ENCODE data around the gene GMPPB. TPM values are rescaled to one million over a fixed set of nuclear protein-coding genes. Genes with fewer than 3 reads are reported as not detected.
"Not testable (repeated sequence)": the region's sequence is repeated elsewhere in the genome, so short reads cannot be mapped to it uniquely, and the experiment has no call there.

Gene GMPPB
- total RNA-seq, 1 donor from 2014 or later = 9.9 TPM

DNA sequence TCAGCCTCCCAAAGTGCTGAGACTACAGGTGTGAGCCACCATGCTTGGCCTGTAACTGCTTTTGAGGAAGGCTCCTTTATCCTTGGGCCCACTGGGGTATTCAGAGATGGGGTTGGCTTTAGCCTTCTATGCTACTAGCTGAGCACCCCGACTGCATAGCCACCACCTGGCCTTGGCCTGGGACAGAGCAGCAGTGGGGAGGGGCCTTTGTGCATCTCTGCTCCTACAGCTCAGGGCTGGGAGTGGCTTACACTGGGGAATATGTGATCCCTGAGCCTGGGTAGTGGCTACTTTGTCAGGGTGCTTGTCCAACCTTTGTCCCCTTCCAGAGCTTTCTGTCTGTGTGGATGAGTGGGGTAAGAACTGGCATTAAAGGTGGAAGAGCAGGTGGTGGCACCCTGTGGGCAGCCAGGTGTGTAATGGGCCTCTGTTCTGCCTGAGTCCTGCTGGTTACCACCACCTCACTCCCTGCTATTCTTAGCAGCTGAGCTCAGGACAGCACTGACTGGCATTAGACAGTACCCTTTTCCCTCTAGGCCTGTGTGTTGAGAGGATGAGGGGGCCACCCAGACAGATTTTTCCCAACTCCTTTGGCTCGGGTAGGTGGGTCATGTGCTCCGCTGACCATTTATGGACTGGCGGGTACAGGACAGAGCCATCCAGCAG, 28.3 kb downstream of the GMPPB start:
- H3K36me3 ChIP-seq (ENCODE audit: control insufficient read depth in 3 of 3, insufficient read depth in 3 of 3, low read length in 3 of 3) = peaks cover 27 to 36% (median 28%) of the 10 kb centered on the region in 3 donors
- H3K9ac ChIP-seq (ENCODE audit: low read depth in 1 of 3, low read length in 3 of 3) = peak overlapping the region in 2 of 3 donors; percentile 61 to 71
- not testable (repeated sequence) for H3K9me3 ChIP-seq (ENCODE audit: control insufficient read depth in 3 of 3, low read length in 3 of 3); H3K27me3 ChIP-seq (ENCODE audit: control insufficient read depth in 3 of 3, insufficient read depth in 3 of 3, low read length in 3 of 3)
- peak overlapping the region; percentile 94 for H3K27ac ChIP-seq (ENCODE audit: low read depth, low read length)
- H3K4me3 ChIP-seq (ENCODE audit: low read length in 3 of 3) = peak overlapping the region in 1 of 3 donors; percentile 41
- peaks cover 49 to 80% (median 58%) of the 10 kb centered on the region in 3 donors for H3K4me1 ChIP-seq (ENCODE audit: control insufficient read depth in 3 of 3, insufficient read depth in 3 of 3, low read length in 3 of 3)

DNA sequence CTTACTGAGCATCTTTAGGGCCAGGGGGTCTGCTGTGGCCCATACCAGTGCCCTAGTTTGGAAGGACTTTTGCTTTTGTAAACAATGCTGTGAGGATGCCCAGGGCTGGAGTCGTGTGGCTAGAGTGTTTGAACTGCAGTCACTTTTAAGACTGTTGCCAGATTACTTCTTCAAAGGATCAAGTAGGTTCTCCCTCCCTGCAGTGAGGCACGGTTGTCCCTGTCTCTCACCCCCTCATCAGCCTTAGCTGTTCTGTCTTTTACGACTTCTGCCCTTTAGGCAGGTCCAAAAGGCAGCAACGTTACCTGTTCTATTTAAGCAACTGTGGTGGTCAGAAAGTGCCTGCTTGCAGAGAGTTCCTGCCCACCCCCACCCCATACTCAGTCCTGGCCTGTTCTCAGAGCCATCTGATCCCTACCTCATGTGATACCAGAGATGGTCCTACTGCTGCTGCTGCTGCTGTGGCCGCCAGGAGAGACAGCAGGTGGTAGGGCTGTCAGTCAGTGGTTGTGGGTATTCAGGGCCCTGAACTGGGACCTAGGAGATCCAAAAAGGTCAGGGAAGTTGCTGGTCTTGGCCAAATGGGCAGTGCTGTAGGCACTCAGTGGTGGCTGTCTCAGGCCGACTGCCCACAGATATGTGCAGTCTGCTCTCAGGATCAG, 29.2 kb downstream of the GMPPB start:
- H3K4me1 ChIP-seq (ENCODE audit: control insufficient read depth in 3 of 3, insufficient read depth in 3 of 3, low read length in 3 of 3) = peaks cover 50 to 77% (median 56%) of the 10 kb centered on the region in 3 donors
- H3K27ac ChIP-seq (ENCODE audit: low read depth, low read length) = peak overlapping the region; percentile 94
- peak overlapping the region in 2 of 3 donors; percentile 29 to 31 for H3K4me3 ChIP-seq (ENCODE audit: low read length in 3 of 3)
- not testable (repeated sequence) for H3K27me3 ChIP-seq (ENCODE audit: control insufficient read depth in 3 of 3, insufficient read depth in 3 of 3, low read length in 3 of 3); H3K9me3 ChIP-seq (ENCODE audit: control insufficient read depth in 3 of 3, low read length in 3 of 3)
- H3K9ac ChIP-seq (ENCODE audit: low read depth in 1 of 3, low read length in 3 of 3) = peak overlapping the region; percentile 48 to 77 (median 71)
- peaks cover 21 to 27% (median 21%) of the 10 kb centered on the region in 3 donors for H3K36me3 ChIP-seq (ENCODE audit: control insufficient read depth in 3 of 3, insufficient read depth in 3 of 3, low read length in 3 of 3)

DNA sequence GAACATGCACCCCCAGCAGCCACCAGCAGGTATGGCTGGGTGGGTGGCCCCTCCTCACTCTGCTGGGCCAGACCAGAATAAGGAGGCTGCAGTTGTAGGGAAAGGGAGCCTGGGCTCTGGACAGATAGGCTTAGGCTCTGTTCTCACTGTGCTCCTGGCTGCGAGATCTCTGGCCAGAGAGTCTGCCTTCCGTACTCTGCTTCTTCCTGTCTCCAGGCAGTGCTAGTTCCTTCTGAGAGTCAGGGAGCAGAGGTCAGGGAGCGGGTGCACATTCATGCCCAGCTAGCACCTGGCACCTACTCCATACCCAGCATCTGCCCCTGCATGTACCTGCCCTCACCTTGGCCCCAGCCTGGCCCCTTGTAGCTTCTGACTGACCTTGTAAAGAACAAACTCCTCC, 32.3 kb downstream of the GMPPB start:
- peak overlapping the region in 2 of 3 donors; percentile 9 to 41 for H3K4me3 ChIP-seq (ENCODE audit: low read length in 3 of 3)
- H3K4me1 ChIP-seq (ENCODE audit: control insufficient read depth in 3 of 3, insufficient read depth in 3 of 3, low read length in 3 of 3) = peaks cover 45 to 70% (median 57%) of the 10 kb centered on the region in 3 donors
- not testable (repeated sequence) for H3K27me3 ChIP-seq (ENCODE audit: control insufficient read depth in 3 of 3, insufficient read depth in 3 of 3, low read length in 3 of 3); H3K9me3 ChIP-seq (ENCODE audit: control insufficient read depth in 3 of 3, low read length in 3 of 3); H3K36me3 ChIP-seq (ENCODE audit: control insufficient read depth in 3 of 3, insufficient read depth in 3 of 3, low read length in 3 of 3); H3K27ac ChIP-seq (ENCODE audit: low read depth, low read length)
- H3K9ac ChIP-seq (ENCODE audit: low read depth in 1 of 3, low read length in 3 of 3) = peak overlapping the region in 2 of 3 donors; percentile 48 to 62

DNA sequence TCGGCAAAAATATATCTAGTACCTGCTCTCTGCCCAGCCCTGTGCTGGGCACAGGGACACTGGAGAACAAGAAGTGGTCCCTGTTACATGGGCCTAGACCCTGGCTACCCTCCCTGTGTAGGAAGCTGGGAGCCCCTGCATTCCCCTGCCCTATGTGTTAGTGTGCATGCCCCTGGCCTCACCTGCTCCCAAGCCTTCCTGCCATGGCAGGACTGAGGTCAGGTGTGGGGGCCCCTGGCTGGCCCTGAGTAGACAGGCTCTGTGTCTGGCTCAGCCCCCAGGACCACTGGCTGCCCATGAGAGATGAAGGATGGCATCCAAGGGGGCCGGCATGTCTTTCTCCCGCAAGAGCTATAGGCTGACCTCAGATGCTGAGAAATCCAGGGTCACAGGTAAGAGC, 32.9 kb downstream of the GMPPB start:
- H3K27ac ChIP-seq (ENCODE audit: low read depth, low read length); H3K36me3 ChIP-seq (ENCODE audit: control insufficient read depth in 3 of 3, insufficient read depth in 3 of 3, low read length in 3 of 3); H3K27me3 ChIP-seq (ENCODE audit: control insufficient read depth in 3 of 3, insufficient read depth in 3 of 3, low read length in 3 of 3); H3K9me3 ChIP-seq (ENCODE audit: control insufficient read depth in 3 of 3, low read length in 3 of 3): not testable (repeated sequence)
- Histone ChIP-seq H3K4me1 (ENCODE audit: control insufficient read depth in 3 of 3, insufficient read depth in 3 of 3, low read length in 3 of 3) (peaks cover 43 to 65% (median 53%) of the 10 kb centered on the region in 3 donors), H3K9ac (ENCODE audit: low read depth in 1 of 3, low read length in 3 of 3) (peak overlapping the region in 1 of 3 donors; percentile 97), H3K4me3 (ENCODE audit: low read length in 3 of 3) (peak overlapping the region in 2 of 3 donors; percentile 27 to 97)

DNA sequence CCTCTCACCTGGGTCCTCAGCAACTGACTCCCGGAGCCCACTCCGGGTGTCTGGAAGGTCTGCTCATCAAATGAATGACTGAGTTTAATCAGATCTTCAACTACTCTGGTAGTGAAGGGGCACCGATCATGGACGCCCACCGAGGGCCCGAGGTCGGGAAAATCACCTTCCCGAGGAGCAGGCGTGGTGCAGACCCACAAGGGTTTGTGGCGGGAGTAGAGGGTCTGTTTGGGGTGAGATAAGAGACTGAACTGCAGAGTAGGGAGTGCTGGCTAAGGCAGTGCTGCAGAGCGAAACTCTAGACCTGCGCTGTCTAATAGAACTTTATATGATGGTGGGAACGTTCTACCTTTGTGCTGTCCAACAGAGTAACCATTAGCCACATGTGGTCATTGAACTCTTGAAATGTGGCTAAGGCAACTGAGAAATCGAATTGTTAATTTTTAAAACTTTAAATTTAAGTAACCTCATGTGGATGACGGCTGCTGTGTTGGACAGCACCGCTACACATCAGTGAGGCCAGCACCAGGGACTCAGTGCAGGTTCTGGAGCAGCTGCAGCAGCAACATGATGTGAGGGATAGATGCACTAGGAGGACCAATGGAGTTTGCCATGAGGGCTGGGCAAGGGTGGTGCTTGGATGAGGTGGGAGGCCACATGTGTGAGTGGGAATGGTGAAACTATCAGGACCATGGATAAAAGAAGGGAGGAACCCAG, 33.7 kb downstream of the GMPPB start:
- Histone ChIP-seq H3K4me1 (ENCODE audit: control insufficient read depth in 3 of 3, insufficient read depth in 3 of 3, low read length in 3 of 3) (peaks cover 41 to 57% (median 47%) of the 10 kb centered on the region in 3 donors), H3K27ac (ENCODE audit: low read depth, low read length) (peak overlapping the region; percentile 85)

DNA sequence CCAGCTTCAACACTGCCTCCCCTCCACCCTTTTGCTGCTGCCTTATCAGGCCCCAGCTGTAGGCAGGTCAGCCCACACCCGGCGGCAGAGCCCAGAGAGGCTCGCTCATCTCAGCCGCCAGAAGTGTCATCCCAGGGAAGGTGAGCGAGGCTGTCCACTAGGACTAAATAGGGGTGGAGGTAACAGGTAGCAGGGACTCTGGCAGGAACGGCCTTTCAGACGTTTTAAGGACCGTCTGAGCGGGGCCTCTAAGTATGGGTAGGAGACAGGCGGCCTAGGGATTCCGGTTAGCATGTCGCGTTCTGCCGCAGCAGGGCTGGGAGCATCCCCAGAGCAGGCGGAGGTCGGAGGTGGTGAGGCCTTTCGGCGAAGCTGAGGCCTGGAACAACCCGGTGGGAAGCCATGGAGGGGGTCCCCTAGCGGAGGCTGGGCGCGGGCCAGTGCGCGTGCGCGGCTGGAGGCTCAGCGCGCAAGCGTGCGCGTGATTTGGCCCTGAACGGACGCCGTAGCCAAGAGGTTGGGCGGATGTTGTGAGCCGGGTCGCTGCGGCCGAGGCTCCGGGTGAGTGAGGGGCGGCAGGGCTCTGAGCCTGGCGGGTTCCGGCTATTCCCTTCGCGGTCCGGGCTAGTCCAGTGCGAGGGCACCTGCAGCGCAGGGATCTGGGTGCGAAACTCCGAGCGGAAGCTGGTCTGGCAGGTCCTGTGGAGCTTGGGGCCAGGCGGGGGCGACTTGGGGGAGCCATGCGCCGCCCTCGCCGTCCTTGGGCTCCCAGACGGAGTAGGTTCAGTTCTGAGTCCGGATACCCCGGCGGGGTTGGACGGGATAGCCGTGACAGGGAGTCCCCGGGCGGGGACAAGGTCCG, 34.5 kb downstream of the GMPPB start, which contains the start of the genes MST1 and RNF123:
Gene MST1, minus strand, starts transcription at position 429 of the 862 bp plus-strand sequence. CDS start 783 bp downstream, outside the sequence.
Gene RNF123, plus strand, starts transcription at position 512 of the 862 bp plus-strand sequence. CDS start 1,609 bp downstream, outside the sequence.
- Histone ChIP-seq H3K9ac (ENCODE audit: low read depth in 1 of 3, low read length in 3 of 3) (peak within 1 kb of the TSS; percentile 88 to 97 (median 95)), H3K27ac (ENCODE audit: low read depth, low read length) (peak within 1 kb of the TSS; percentile 85), H3K4me1 (ENCODE audit: control insufficient read depth in 3 of 3, insufficient read depth in 3 of 3, low read length in 3 of 3) (peaks cover 36 to 50% (median 41%) of the 10 kb centered on the region in 3 donors)

More for the DNA sequence above, 33.7 kb downstream of the GMPPB start:
- not testable (repeated sequence) for H3K27me3 ChIP-seq (ENCODE audit: control insufficient read depth in 3 of 3, insufficient read depth in 3 of 3, low read length in 3 of 3); H3K9me3 ChIP-seq (ENCODE audit: control insufficient read depth in 3 of 3, low read length in 3 of 3); H3K36me3 ChIP-seq (ENCODE audit: control insufficient read depth in 3 of 3, insufficient read depth in 3 of 3, low read length in 3 of 3)
- peak overlapping the region; percentile 91 to 97 (median 93) for H3K4me3 ChIP-seq (ENCODE audit: low read length in 3 of 3)
- peak overlapping the region; percentile 88 to 97 (median 95) for H3K9ac ChIP-seq (ENCODE audit: low read depth in 1 of 3, low read length in 3 of 3)

DNA sequence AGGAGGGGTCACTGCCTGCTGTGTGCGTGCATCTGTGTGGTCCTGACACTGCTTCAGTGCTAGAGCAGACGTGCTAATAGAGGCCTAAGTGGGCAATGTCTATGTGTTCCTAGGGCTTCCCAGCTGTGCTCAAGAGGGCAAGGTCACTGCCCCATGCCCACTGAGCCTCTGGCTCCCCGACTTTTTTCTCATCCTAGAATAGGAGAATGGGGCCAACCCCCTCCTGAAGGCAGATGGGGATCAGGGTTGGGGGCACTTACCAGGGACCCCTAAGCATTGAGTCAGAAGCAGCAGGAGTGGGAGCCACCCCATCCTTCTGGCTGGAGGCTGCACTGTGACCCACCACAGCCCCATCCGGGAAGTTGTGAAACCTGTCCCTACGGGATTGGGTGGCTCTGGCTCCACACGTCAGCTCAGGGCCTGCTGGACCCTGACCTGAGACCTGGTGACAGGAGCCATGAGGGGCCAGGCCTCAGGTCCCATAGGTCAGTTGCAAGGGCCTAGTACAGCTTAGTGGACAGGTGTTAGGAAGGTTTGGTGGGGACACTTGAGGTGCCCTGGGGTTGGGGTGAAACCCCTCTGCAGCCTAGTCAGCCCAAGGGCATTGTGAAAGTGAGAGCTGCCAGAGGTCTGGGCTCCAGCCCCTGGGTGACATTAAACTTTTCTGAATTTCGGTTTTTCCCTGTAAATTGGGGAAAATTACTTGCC, 35.3 kb downstream of the GMPPB start:
- Histone ChIP-seq H3K9ac (ENCODE audit: low read depth in 1 of 3, low read length in 3 of 3) (peak overlapping the region; percentile 88 to 97 (median 95)), H3K27ac (ENCODE audit: low read depth, low read length) (peak overlapping the region; percentile 85), H3K36me3 (ENCODE audit: control insufficient read depth in 3 of 3, insufficient read depth in 3 of 3, low read length in 3 of 3) (peaks cover 7 to 13% (median 10%) of the 10 kb centered on the region in 3 donors), H3K4me1 (ENCODE audit: control insufficient read depth in 3 of 3, insufficient read depth in 3 of 3, low read length in 3 of 3) (peaks cover 30 to 46% (median 37%) of the 10 kb centered on the region in 3 donors), H3K4me3 (ENCODE audit: low read length in 3 of 3) (peak overlapping the region; percentile 91 to 97 (median 93))
- not testable (repeated sequence) for H3K27me3 ChIP-seq (ENCODE audit: control insufficient read depth in 3 of 3, insufficient read depth in 3 of 3, low read length in 3 of 3); H3K9me3 ChIP-seq (ENCODE audit: control insufficient read depth in 3 of 3, low read length in 3 of 3)

More for the DNA sequence above, 34.5 kb downstream of the GMPPB start, which contains the start of the genes MST1 and RNF123:
- Histone ChIP-seq H3K36me3 (ENCODE audit: control insufficient read depth in 3 of 3, insufficient read depth in 3 of 3, low read length in 3 of 3) (peaks cover 3 to 6% (median 4%) of the 10 kb centered on the region in 3 donors), H3K9me3 (ENCODE audit: control insufficient read depth in 3 of 3, low read length in 3 of 3) (no peaks in the 10 kb centered on the region), H3K4me3 (ENCODE audit: low read length in 3 of 3) (peak within 1 kb of the TSS; percentile 91 to 97 (median 93)), H3K27me3 (ENCODE audit: control insufficient read depth in 3 of 3, insufficient read depth in 3 of 3, low read length in 3 of 3) (no peaks in the 10 kb centered on the region)

DNA sequence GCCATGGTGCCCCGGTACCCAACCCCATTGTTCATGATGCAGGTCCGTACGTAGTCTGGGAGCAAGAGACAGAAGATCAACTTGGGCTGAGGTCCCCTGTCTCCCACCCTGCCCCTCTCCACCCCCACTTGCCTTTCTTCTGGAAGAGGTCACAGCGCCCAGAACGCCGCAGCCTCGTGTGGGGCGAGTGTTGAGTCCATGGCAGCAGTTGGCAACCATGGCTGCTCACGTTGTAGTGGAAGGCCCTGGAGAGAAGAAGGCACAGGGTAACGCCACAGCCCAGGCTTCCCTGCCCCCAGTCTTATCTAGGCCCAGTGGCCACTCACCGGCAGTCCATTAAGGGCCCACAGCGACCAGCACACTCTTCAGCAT, 36.3 kb downstream of the GMPPB start:
- not testable (repeated sequence) for H3K9ac ChIP-seq (ENCODE audit: low read depth in 1 of 3, low read length in 3 of 3); H3K4me3 ChIP-seq (ENCODE audit: low read length in 3 of 3); H3K27ac ChIP-seq (ENCODE audit: low read depth, low read length); H3K9me3 ChIP-seq (ENCODE audit: control insufficient read depth in 3 of 3, low read length in 3 of 3); H3K27me3 ChIP-seq (ENCODE audit: control insufficient read depth in 3 of 3, insufficient read depth in 3 of 3, low read length in 3 of 3)
- H3K36me3 ChIP-seq (ENCODE audit: control insufficient read depth in 3 of 3, insufficient read depth in 3 of 3, low read length in 3 of 3) = peaks cover 18 to 24% (median 20%) of the 10 kb centered on the region in 3 donors
- H3K4me1 ChIP-seq (ENCODE audit: control insufficient read depth in 3 of 3, insufficient read depth in 3 of 3, low read length in 3 of 3) = peaks cover 29 to 43% (median 36%) of the 10 kb centered on the region in 3 donors

All from skeletal muscle tissue (tissue), 4 donors.